ENCODE results near the gene MEX3B. TPM values are rescaled to one million over a fixed set of nuclear protein-coding genes. Genes with fewer than 3 reads are reported as not detected.

Gene MEX3B
- total and polyA plus RNA-seq, 7 donors = 0.23 to 5.8 (median 3.5) TPM

DNA sequence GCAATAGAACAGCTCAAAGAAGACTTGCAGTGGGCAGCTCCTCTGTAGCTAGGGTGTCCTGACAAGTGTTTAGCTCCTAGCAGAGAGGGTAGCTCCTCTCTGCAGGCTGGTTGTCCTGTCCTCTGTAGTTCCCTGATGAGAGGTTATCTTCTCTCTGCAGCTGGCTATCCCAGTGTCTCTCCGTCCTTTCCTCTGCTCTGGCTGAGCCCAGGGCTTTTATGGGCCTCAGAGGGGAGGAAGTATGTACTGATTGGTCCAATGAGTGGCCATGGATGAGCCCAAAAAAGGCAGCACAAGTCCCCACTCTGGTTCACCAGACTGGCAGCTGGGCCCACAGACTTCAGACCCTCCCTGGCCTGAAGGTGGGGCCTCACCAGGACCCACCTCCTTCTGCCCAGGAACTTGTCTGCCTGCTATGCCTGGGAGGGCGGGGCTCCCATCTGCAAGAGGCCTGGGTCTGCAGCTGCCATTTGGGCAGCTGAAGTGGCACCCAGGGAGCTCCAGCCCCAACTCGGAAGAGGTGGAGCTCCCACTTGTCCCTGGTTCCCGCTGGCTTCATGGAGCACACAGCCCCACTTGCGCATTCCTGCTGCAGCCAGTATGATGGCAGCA lies 27.2 kb upstream of the MEX3B start:
- DNase-seq = no peak
- Histone ChIP-seq H3K36me3 (no peaks in the 10 kb centered on the region), H3K4me1 (no peaks in the 10 kb centered on the region), H3K9me3 (no peaks in the 10 kb centered on the region), H3K27ac (no peak overlapping the region), H3K27me3 (no peaks in the 10 kb centered on the region), H3K4me3 (no peak overlapping the region)
- intact Hi-C loops (cut with DNase I) = no loop called here
- 91 to 93% methylated on average over 5 of the region's 5 CpGs for WGBS, 2 donors
- TF ChIP-seq EP300 (IDR thresholded peaks at IDR 0.05) = no peak
- TF ChIP-seq, protein P1, sequence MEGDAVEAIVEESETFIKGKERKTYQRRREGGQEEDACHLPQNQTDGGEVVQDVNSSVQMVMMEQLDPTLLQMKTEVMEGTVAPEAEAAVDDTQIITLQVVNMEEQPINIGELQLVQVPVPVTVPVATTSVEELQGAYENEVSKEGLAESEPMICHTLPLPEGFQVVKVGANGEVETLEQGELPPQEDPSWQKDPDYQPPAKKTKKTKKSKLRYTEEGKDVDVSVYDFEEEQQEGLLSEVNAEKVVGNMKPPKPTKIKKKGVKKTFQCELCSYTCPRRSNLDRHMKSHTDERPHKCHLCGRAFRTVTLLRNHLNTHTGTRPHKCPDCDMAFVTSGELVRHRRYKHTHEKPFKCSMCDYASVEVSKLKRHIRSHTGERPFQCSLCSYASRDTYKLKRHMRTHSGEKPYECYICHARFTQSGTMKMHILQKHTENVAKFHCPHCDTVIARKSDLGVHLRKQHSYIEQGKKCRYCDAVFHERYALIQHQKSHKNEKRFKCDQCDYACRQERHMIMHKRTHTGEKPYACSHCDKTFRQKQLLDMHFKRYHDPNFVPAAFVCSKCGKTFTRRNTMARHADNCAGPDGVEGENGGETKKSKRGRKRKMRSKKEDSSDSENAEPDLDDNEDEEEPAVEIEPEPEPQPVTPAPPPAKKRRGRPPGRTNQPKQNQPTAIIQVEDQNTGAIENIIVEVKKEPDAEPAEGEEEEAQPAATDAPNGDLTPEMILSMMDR (IDR thresholded peaks at IDR 0.05) = no peak

DNA sequence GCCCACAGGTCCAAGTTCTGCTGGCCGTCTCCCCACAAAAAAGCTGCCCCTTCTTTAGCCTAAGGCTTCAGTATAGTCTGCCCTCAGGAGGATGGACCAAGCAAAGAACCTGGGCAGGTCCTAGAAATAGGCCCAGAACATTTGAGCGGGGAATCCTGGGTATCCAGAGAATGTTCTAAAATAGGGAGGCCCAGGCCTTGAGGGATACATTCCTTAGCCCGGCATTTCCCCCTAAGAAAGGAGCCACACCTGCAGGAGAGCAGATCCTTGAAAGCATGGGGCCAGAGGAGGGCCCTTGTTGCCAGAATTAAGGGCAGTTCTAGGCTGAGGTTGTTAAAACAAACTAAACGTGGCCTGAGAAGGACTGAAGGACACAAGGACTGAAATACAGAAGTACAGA lies 20.6 kb upstream of the MEX3B start:
- 85 to 87% methylated on average over 4 of the region's 4 CpGs for WGBS, 2 donors
- H3K9me3 ChIP-seq = no peaks in the 10 kb centered on the region
- no peak for DNase-seq
- TF ChIP-seq EP300 (IDR thresholded peaks at IDR 0.05) (no peak), POLR2A (IDR thresholded peaks at IDR 0.05) (no peak), POLR2AphosphoS5 (IDR thresholded peaks at IDR 0.05) (no peak)
- TF ChIP-seq, protein P1 (IDR thresholded peaks at IDR 0.05) = no peak
- H3K4me1 ChIP-seq = no peaks in the 10 kb centered on the region
- H3K27me3 ChIP-seq = peaks cover 0 to 17% (median 0%) of the 10 kb centered on the region in 3 donors
- intact Hi-C loops (cut with DNase I) = no loop called here
- H3K36me3 ChIP-seq = no peaks in the 10 kb centered on the region
- H3K4me3 ChIP-seq = no peak overlapping the region
- no peak overlapping the region for H3K27ac ChIP-seq

DNA sequence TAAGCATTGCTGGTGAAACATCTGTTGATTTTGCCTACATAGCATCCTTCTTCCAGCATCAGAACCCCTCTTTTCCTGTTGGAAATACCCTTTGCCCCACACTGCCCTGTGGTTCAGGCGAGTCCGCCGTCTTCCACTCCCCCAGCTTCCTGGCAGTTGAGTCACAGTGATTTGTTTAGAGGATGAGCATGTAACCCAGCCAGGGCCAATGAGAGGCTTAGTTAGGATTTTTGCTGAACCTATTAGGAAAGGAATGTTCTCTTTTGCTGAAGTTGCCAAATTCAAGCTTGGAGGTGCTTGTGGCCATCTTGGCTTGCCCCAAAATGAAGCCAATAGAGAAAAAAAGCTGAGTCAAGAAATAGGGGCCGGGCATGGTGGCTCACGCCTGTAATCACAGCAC lies 19.0 kb upstream of the MEX3B start:
- intact Hi-C loops (cut with DNase I) = no loop called here
- peaks cover 0 to 32% (median 0%) of the 10 kb centered on the region in 3 donors for H3K27me3 ChIP-seq
- TF ChIP-seq POLR2A (IDR thresholded peaks at IDR 0.05) (no peak), POLR2AphosphoS5 (IDR thresholded peaks at IDR 0.05) (no peak)
- DNase-seq = no peak
- 74 to 79% methylated on average over 5 of the region's 5 CpGs for WGBS, 2 donors
- no peaks in the 10 kb centered on the region for H3K9me3 ChIP-seq
- H3K27ac ChIP-seq = no peak overlapping the region
- H3K4me3 ChIP-seq = no peak overlapping the region
- no peaks in the 10 kb centered on the region for H3K4me1 ChIP-seq
- H3K36me3 ChIP-seq = no peaks in the 10 kb centered on the region

DNA sequence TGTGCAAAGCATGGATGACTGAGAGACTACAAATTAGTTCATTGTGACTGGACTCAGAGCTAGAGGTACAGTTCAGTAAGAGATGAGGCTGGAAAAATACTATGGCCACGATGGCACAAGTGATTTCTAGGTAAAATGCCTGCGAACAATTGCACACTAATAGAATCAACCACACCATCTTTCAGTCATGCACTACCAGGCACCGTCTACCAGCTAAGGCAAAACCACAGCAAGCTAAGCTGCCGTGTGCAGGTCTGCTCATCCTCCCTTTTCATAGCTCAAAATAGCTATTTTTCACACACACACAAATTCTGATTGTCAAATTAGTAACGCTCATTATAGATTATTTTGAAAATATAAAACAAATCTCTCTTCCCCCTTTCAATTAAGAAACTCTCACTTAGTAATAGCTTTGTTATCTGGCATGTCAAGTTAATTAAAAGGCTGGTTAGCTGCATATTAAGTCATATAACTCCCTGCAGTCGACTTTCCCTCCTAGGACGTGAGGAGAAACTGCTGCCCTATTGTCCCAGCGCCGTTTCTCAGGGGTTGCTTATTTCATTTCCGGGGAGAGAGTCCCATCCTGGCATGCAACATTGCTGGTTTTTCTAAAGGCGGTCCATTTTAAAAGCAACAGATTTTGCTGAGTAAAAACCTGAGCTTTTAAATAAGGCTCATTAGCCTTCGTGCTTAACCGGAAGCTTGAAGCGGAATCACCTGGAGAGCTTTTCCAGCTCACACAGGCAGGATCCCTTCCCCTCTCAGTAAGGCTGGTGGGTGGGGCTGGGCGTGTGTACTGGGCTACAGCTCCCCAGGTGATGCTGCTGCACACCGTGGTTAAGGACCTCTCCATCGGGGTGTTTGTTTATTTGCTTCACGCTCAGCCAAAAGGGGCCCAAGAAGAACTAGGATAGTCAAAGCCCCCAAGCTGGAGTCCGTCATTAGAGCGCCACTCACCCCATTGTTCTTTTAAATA lies 16.9 kb upstream of the MEX3B start:
- Histone ChIP-seq H3K9me3 (no peaks in the 10 kb centered on the region), H3K4me3 (no peak overlapping the region), H3K27ac (no peak overlapping the region), H3K27me3 (peaks cover 0 to 50% (median 6%) of the 10 kb centered on the region in 3 donors), H3K36me3 (no peaks in the 10 kb centered on the region), H3K4me1 (no peaks in the 10 kb centered on the region)
- DNase-seq = no peak
- intact Hi-C loops (cut with DNase I) = no loop called here
- TF ChIP-seq POLR2AphosphoS5 (IDR thresholded peaks at IDR 0.05) = no peak
- no peak for TF ChIP-seq POLR2A (IDR thresholded peaks at IDR 0.05)
- TF ChIP-seq EP300 (IDR thresholded peaks at IDR 0.05) = no peak
- TF ChIP-seq, protein P1 (IDR thresholded peaks at IDR 0.05) = no peak
- WGBS, 2 donors = 24 to 29% methylated on average over 20 of the region's 20 CpGs

DNA sequence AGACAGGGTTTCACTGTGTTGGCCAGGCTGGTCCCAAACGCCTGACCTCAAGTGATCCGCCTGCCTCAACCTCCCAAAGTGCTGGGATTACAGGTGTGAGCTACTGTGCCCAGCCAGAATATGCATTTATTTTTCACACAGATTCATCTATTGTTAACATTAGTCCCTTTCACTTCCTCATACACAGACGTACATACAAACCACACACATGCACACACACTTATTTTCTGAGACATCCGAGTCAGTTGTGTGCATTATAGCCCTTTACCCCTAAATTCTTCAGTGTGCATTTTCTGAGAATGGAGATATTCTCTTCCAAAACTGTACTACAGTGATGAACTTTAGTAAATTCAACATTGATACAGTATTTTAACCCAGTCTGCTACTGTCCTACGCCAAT lies 15.0 kb upstream of the MEX3B start:
- Histone ChIP-seq H3K4me1 (no peaks in the 10 kb centered on the region), H3K4me3 (no peak overlapping the region), H3K36me3 (no peaks in the 10 kb centered on the region), H3K27me3 (peaks cover 0 to 70% (median 14%) of the 10 kb centered on the region in 3 donors), H3K27ac (no peak overlapping the region), H3K9me3 (no peaks in the 10 kb centered on the region)
- TF ChIP-seq, protein P1 (IDR thresholded peaks at IDR 0.05) = no peak
- no peak for TF ChIP-seq EP300 (IDR thresholded peaks at IDR 0.05)
- no peak for TF ChIP-seq POLR2AphosphoS5 (IDR thresholded peaks at IDR 0.05)
- no peak for TF ChIP-seq POLR2A (IDR thresholded peaks at IDR 0.05)
- intact Hi-C loops (cut with DNase I) = no loop called here
- DNase-seq = no peak
- WGBS, 2 donors = 65 to 67% methylated on average over 5 of the region's 5 CpGs
